Stimulated activated CD8-positive, alpha-beta memory T cell treated with anti-CD3 and anti-CD28 coated beads, Interleukin-7, amount 100 ng/mL, for 24 hours (primary cell): ENCODE measurements around the gene CAVIN2.

Experiments
- DNase-seq: peaks from one replicate; pipeline ENCODE4 v3.0.0-alpha.2; 2020; ENCODE audit warnings: low read depth

The CAVIN2 gene

GRCh38 chr2:191846515-191847476 lies at the start of gene CAVIN2:
Gene CAVIN2 (minus strand): TSS chr2:191847088. CDS start chr2:191846925, 163 bp downstream.
- no peak for DNase-seq

GRCh38 chr2:191895743-191896142 lies 48.9 kb upstream of the CAVIN2 start:
- no peak for DNase-seq

- no peak for DNase-seq
Measured at GRCh38 chr2:191895195-191895594, 48.3 kb upstream of the CAVIN2 start.

GRCh38 chr2:191894681-191895147 lies 47.8 kb upstream of the CAVIN2 start:
- DNase-seq: no peak

- DNase-seq: no peak
Measured at GRCh38 chr2:191892391-191892790, 45.5 kb upstream of the CAVIN2 start.

- no peak for DNase-seq
Measured at GRCh38 chr2:191891656-191892055, 44.8 kb upstream of the CAVIN2 start.

- DNase-seq: no peak
Measured at GRCh38 chr2:191889931-191890330, 43.0 kb upstream of the CAVIN2 start.

GRCh38 chr2:191888400-191889166 lies 41.7 kb upstream of the CAVIN2 start:
- no peak for DNase-seq

- DNase-seq: no peak
Measured at GRCh38 chr2:191885650-191886049, 38.8 kb upstream of the CAVIN2 start.

GRCh38 chr2:191885098-191885497 lies 38.2 kb upstream of the CAVIN2 start:
- no peak for DNase-seq

GRCh38 chr2:191881982-191882816 lies 35.3 kb upstream of the CAVIN2 start:
- no peak for DNase-seq

- DNase-seq: no peak
Measured at GRCh38 chr2:191878548-191879279, 31.8 kb upstream of the CAVIN2 start.

- no peak for DNase-seq
Measured at GRCh38 chr2:191877875-191878274, 31.0 kb upstream of the CAVIN2 start.

- no peak for DNase-seq
Measured at GRCh38 chr2:191875859-191876258, 29.0 kb upstream of the CAVIN2 start.

- DNase-seq: no peak
Measured at GRCh38 chr2:191870744-191871143, 23.9 kb upstream of the CAVIN2 start.

GRCh38 chr2:191869781-191870180 lies 22.9 kb upstream of the CAVIN2 start:
- DNase-seq: no peak

- no peak for DNase-seq
Measured at GRCh38 chr2:191869178-191869577, 22.3 kb upstream of the CAVIN2 start.

GRCh38 chr2:191867507-191867847 lies 20.6 kb upstream of the CAVIN2 start:
- no peak for DNase-seq

GRCh38 chr2:191866675-191867506 lies 20.0 kb upstream of the CAVIN2 start:
- no peak for DNase-seq

- no peak for DNase-seq
Measured at GRCh38 chr2:191866195-191866594, 19.3 kb upstream of the CAVIN2 start.
